T-helper 1 cell treated with Interleukin-12 subunit alpha and Interleukin-12 subunit beta and Interleukin-4 antibody, amounts not matched to agents 30 ng/mL and 1 ng/mL, for 36 hours (primary cell): ENCODE measurements around the gene SLC25A31. TPM values are rescaled to one million over a fixed set of nuclear protein-coding genes. Genes with fewer than 3 reads are reported as not detected.

Experiments
- intact Hi-C: fragments of 100-400 bp; cut with micrococcal nuclease; formaldehyde crosslinking; loops from one replicate; pipeline ENCODE4 v1.15.1; 2024
- total RNA-seq: library from RNA; stranded (reverse); gene quantifications from 2 replicates; pipeline ENCODE4 v1.2.3, GENCODE V29; 2022

Gene SLC25A31
- total RNA-seq, result not detected in 2 replicates

- intact Hi-C loops, result no loop called here
These were observed at the start of gene SLC25A31 for GRCh38 chr4:127730142-127730913. SLC25A31 (plus strand) TSS chr4:127730400; CDS start chr4:127730546, 146 bp downstream.

GRCh38 chr4:127685292-127685691 is 44.9 kb upstream of the SLC25A31 start:
- intact Hi-C loops, result no loop called here

GRCh38 chr4:127686658-127687057 is 43.5 kb upstream of the SLC25A31 start:
- intact Hi-C loops, result no loop called here

- intact Hi-C loops, result no loop called here
These were observed 42.6 kb upstream of the SLC25A31 start for GRCh38 chr4:127687580-127687979.

GRCh38 chr4:127698789-127699200 is 31.4 kb upstream of the SLC25A31 start:
- intact Hi-C loops, result no loop called here

GRCh38 chr4:127708985-127709384 is 21.2 kb upstream of the SLC25A31 start:
- intact Hi-C loops, result no loop called here

GRCh38 chr4:127709456-127709855 is 20.7 kb upstream of the SLC25A31 start:
- intact Hi-C loops, result no loop called here

- intact Hi-C loops, result no loop called here
These were observed 1.2 kb downstream of the SLC25A31 start for GRCh38 chr4:127731406-127731805.

GRCh38 chr4:127732623-127733328 is 2.6 kb downstream of the SLC25A31 start:
- intact Hi-C loops, result loop anchor here (1.0 kb wide), 2 partner anchors 127 to 193 kb away; no protein-coding TSS in a partner anchor

GRCh38 chr4:127734976-127735375 is 4.8 kb downstream of the SLC25A31 start:
- intact Hi-C loops, result no loop called here

- intact Hi-C loops, result no loop called here
These were observed 7.1 kb downstream of the SLC25A31 start for GRCh38 chr4:127737295-127737694.

GRCh38 chr4:127741247-127741646 is 11.0 kb downstream of the SLC25A31 start:
- intact Hi-C loops, result no loop called here

- intact Hi-C loops, result no loop called here
These were observed 17.7 kb downstream of the SLC25A31 start for GRCh38 chr4:127747883-127748282.

- intact Hi-C loops, result no loop called here
These were observed 18.8 kb downstream of the SLC25A31 start for GRCh38 chr4:127748957-127749356.

GRCh38 chr4:127756906-127757305 is 26.7 kb downstream of the SLC25A31 start:
- intact Hi-C loops, result no loop called here

GRCh38 chr4:127759228-127759820 is 29.1 kb downstream of the SLC25A31 start:
- intact Hi-C loops, result no loop called here

GRCh38 chr4:127759893-127760292 is 29.7 kb downstream of the SLC25A31 start:
- intact Hi-C loops, result no loop called here

- intact Hi-C loops, result no loop called here
These were observed 41.5 kb downstream of the SLC25A31 start for GRCh38 chr4:127771535-127772275.

GRCh38 chr4:127772769-127773671 is 42.8 kb downstream of the SLC25A31 start:
- intact Hi-C loops, result no loop called here

GRCh38 chr4:127775843-127776242 is 45.6 kb downstream of the SLC25A31 start:
- intact Hi-C loops, result no loop called here
